ENCODE measurements around the gene PDE10A. TPM values are rescaled to one million over a fixed set of nuclear protein-coding genes. Genes with fewer than 3 reads are reported as not detected.

The PDE10A gene
- total RNA-seq, 1 experiment from 2014 or later: 0.31 TPM

GRCh38 chr6:165630544-165630953 is 32.5 kb downstream of the PDE10A start:
- Histone ChIP-seq H2BK15ac (ENCODE audit: low read depth, low read length) (no peak overlapping the region), H2BK12ac (ENCODE audit: insufficient read length, low read depth, low read length) (no peak overlapping the region), H3K4ac (ENCODE audit: low read depth, low read length) (no peak overlapping the region), H4K5ac (ENCODE audit: insufficient read length, low read depth, low read length) (no peak overlapping the region), H2AFZ (ENCODE audit: low read length) (no peak overlapping the region), H4K8ac (replicated peaks; ENCODE audit: insufficient read length, low read depth, low read length) (no peak overlapping the region), H3K18ac (ENCODE audit: insufficient read length, low read depth, low read length) (no peak overlapping the region), H3K4me1 (ENCODE audit: insufficient read depth, low read length) (no peaks in the 10 kb centered on the region; the same call in 1 of the 2 replicates), H4K91ac (ENCODE audit: insufficient read length, low read depth, low read length) (no peak overlapping the region), H2BK5ac (ENCODE audit: insufficient read length, low read length) (no peak overlapping the region), H3K4me2 (ENCODE audit: insufficient read depth, insufficient read length, low read length) (no peak overlapping the region), H2AK5ac (ENCODE audit: insufficient read length, low read length) (no peak overlapping the region), H3K79me1 (ENCODE audit: insufficient read depth, low read depth, low read length, poor library complexity, severe bottlenecking) (no peaks in the 10 kb centered on the region), H3K14ac (ENCODE audit: insufficient read depth, low read length) (no peak overlapping the region), H3K27me3 (ENCODE audit: insufficient read depth, low read length) (no peaks in the 10 kb centered on the region), H2BK20ac (ENCODE audit: low read depth, low read length, poor library complexity, severe bottlenecking) (no peak overlapping the region), H3K79me2 (ENCODE audit: insufficient read depth, low read length) (no peaks in the 10 kb centered on the region), H4K20me1 (ENCODE audit: control insufficient read depth, insufficient read depth, insufficient read length) (no peaks in the 10 kb centered on the region), H2BK120ac (ENCODE audit: low read depth, low read length, poor library complexity, severe bottlenecking) (no peak overlapping the region), H3K9ac (ENCODE audit: extremely low read depth, insufficient read length, low read length) (no peak overlapping the region), H3T11ph (ENCODE audit: low read length) (no peak overlapping the region), H3K23me2 (ENCODE audit: insufficient read length, low read depth, low read length, poor library complexity, severe bottlenecking) (no peaks in the 10 kb centered on the region), H3K23ac (ENCODE audit: insufficient read length, low read depth, low read length) (no peak overlapping the region), H3K56ac (ENCODE audit: insufficient read length, low read depth, low read length) (no peak overlapping the region), H3K9me3 (ENCODE audit: control insufficient read depth, low read depth, low read length) (no peaks in the 10 kb centered on the region), H3K27ac (ENCODE audit: insufficient read length, low read depth, low read length) (no peak overlapping the region)
- Mint-ChIP-seq H3K27ac (no peak overlapping the region), H3K36me3 (ENCODE audit: insufficient read depth in 1 of 3, low read depth in 3 of 3) (peaks cover 0 to 2% (median 0%) of the 10 kb centered on the region in 3 experiments; a peak in 2 of 7 replicates), H3K9me3 (no peaks in the 10 kb centered on the region; a peak in 1 of 5 replicates), H3K27me3 (ENCODE audit: low read depth) (peaks cover 4% of the 10 kb centered on the region; the same call in 1 of the 2 replicates), H3K4me1 (peaks cover 11 to 19% of the 10 kb centered on the region in 2 experiments), H3K4me3 (no peak overlapping the region)
- TF ChIP-seq CTCF (conservative IDR thresholded peaks at IDR 0.05): no peak
- no CpG with 5 or more reads among the region's 6 CpGs for WGBS (ENCODE audit: extremely low coverage, insufficient read length, low lambda C conversion rate)
- DNase-seq: no peak

Measured in H9 (cell line).